ENCODE results near the gene SPECC1L. TPM values are rescaled to one million over a fixed set of nuclear protein-coding genes. Genes with fewer than 3 reads are reported as not detected.

The SPECC1L gene
- total RNA-seq, 2 donors from 2014 or later, result 39.6 to 63.2 TPM

GRCh38 chr22:24394254-24394653 lies 123.6 kb downstream of the SPECC1L start:
- H3K9me3 ChIP-seq, result no peaks in the 10 kb centered on the region
- H3K4me3 ChIP-seq, result no peak overlapping the region
- intact Hi-C loops (cut with DNase I), result no loop called here
- no peak for DNase-seq (ENCODE audit: low spot score)
- TF ChIP-seq CTCF (IDR thresholded peaks at IDR 0.05), result no peak
- TF ChIP-seq POLR2A (IDR thresholded peaks at IDR 0.05), result no peak
- no peak for TF ChIP-seq POLR2AphosphoS5 (IDR thresholded peaks at IDR 0.05)
- peaks cover 9% of the 10 kb centered on the region for H3K4me1 ChIP-seq (replicated peaks)
- WGBS, result 100% methylated on average over 2 of the region's 2 CpGs
- no peaks in the 10 kb centered on the region for H3K27me3 ChIP-seq (replicated peaks; ENCODE audit: insufficient read depth)
- H3K27ac ChIP-seq, result no peak overlapping the region
- H3K36me3 ChIP-seq, result no peaks in the 10 kb centered on the region

- H3K4me3 ChIP-seq, result no peak overlapping the region
- no peaks in the 10 kb centered on the region for H3K9me3 ChIP-seq
- peaks cover 13% of the 10 kb centered on the region for H3K4me1 ChIP-seq (replicated peaks)
- no peaks in the 10 kb centered on the region for H3K36me3 ChIP-seq
- intact Hi-C loops (cut with DNase I), result no loop called here
- H3K27ac ChIP-seq, result no peak overlapping the region
- H3K27me3 ChIP-seq (replicated peaks; ENCODE audit: insufficient read depth), result no peaks in the 10 kb centered on the region
- no peak for DNase-seq (ENCODE audit: low spot score)
- TF ChIP-seq POLR2A (IDR thresholded peaks at IDR 0.05) (no peak), CTCF (IDR thresholded peaks at IDR 0.05) (no peak), POLR2AphosphoS5 (IDR thresholded peaks at IDR 0.05) (no peak)
Observed at GRCh38 chr22:24398409-24398808, 127.8 kb downstream of the SPECC1L start.

DNA sequence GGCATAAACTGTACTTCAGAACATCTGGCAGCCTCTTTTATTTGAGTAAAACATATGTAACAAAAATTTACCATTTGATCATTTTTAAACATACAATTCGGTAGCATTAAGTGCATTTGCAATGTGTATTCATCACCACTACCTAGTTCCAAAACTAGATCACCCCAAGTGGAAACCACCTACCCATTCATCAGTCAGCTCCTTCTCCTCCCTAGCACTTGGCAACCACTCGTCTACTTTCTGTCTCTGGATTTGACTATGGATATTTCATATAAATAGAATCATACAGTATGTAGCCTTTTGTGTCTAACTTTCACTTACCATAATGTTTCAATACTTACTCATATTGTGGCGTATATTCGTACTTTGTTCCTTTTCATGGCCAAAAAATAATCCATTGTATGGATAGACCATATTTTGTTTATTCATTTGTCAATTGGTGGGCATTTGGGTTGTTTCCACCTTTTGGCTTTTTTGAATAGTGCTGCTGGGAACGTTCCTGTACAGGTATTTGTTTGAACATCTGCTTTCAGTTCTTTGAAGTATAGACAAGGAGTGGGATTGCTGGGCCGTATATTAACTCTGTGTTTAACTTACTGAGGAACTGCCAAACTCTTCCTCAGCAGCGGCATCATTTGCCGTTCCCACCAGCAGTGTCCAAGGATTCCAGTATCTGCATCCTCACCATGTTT lies 129.5 kb downstream of the SPECC1L start:
- WGBS, result 48% methylated on average over 8 of the region's 8 CpGs
- no peaks in the 10 kb centered on the region for H3K36me3 ChIP-seq
- TF ChIP-seq POLR2A (IDR thresholded peaks at IDR 0.05) (no peak), CTCF (IDR thresholded peaks at IDR 0.05) (no peak), POLR2AphosphoS5 (IDR thresholded peaks at IDR 0.05) (no peak)
- H3K4me3 ChIP-seq, result no peak overlapping the region
- H3K9me3 ChIP-seq, result no peaks in the 10 kb centered on the region
- H3K4me1 ChIP-seq (replicated peaks), result peaks cover 27% of the 10 kb centered on the region
- no peak for DNase-seq (ENCODE audit: low spot score)
- H3K27me3 ChIP-seq (replicated peaks; ENCODE audit: insufficient read depth), result no peaks in the 10 kb centered on the region
- H3K27ac ChIP-seq, result no peak overlapping the region
- intact Hi-C loops (cut with DNase I), result no loop called here

DNA sequence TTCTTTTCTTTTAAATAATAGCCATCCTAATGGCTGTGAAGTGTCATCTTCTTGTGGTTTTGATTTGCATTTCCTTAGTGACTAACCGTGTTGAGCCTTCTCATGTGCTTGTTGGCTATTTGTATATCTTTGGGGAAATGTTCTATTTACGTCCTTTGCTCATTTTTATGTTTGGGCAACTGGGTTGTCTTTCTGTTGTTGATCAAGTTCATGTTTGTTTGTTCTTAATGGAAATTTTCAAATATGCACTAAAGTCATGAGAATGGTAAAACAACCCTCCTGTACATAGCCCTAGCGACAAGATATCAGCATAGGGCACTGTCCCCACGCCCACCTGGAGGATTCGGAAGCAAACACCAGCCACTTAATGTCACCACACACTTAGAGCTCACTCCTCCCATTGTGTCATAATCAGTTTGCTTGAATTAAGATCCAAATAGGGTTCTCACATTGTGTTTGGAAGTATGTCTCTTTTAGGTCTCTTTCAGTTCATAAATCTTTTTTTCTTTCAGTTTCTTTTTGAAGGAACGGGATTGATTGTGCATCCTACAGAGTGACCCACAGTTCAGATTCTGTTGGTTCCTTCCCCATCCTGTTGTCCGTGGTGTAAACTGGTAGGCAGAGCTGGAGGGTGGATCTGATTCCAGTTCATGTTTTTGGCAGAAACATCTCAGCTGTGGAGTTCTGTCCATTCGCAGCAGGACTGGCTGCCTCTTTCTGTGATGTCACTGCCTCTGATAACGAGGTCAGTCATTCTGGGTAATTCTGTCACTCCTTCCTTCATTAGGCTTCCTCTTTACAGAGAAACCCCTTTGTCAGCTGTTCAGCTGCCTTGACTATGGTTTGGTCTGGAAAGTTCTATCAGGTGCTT lies 130.3 kb downstream of the SPECC1L start:
- no peaks in the 10 kb centered on the region for H3K9me3 ChIP-seq
- H3K36me3 ChIP-seq, result no peaks in the 10 kb centered on the region
- intact Hi-C loops (cut with DNase I), result no loop called here
- H3K27ac ChIP-seq, result no peak overlapping the region
- TF ChIP-seq POLR2AphosphoS5 (IDR thresholded peaks at IDR 0.05), result no peak
- no peak for TF ChIP-seq POLR2A (IDR thresholded peaks at IDR 0.05)
- no peak for TF ChIP-seq CTCF (IDR thresholded peaks at IDR 0.05)
- no peaks in the 10 kb centered on the region for H3K27me3 ChIP-seq (replicated peaks; ENCODE audit: insufficient read depth)
- H3K4me3 ChIP-seq, result no peak overlapping the region
- 64% methylated on average over 9 of the region's 9 CpGs for WGBS
- DNase-seq (ENCODE audit: low spot score), result no peak
- peaks cover 28% of the 10 kb centered on the region for H3K4me1 ChIP-seq (replicated peaks)

Measured in prostate gland (tissue), 2 donors.